Non-pigmented ciliary epithelial cell (primary cell): ENCODE results near the gene SPRED1.
A peak's percentile ranks its signal among the peaks of the same experiment; 100 is the strongest.

Experiments
- DNase-seq: peaks from one replicate; pipeline ENCODE4 v3.0.0-alpha.2; 2010; ENCODE audit warnings: low read depth

Gene SPRED1

GRCh38 chr15:38252481-38253350 lies at the start of gene SPRED1:
Gene SPRED1, plus strand, starts transcription at chr15:38252836. Its CDS starts 350 bp downstream, at chr15:38253186.
- no peak for DNase-seq

- DNase-seq, result no peak
Measured at GRCh38 chr15:38205526-38206272, 46.9 kb upstream of the SPRED1 start.

DNA sequence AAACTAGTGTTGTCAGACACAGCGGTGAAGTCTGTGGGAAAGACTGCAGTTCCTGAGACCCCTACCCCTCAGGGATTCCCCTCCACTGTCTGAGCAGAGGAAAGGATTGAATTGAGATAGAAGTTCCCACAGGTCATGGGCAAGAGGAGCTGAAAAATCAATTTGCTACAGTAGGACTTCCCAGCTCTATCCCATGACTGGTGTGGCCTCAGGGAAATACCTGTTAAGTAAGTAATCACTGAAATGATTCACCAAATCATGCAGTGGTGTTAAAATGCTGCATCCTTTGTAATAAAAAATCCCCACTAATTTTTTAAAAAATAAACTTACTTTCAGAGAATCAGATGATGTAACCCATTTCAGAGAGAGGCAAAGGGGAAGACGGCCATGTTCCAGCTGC lies 45.0 kb upstream of the SPRED1 start:
- no peak for DNase-seq

- no peak for DNase-seq
Measured at GRCh38 chr15:38208206-38208605, 44.4 kb upstream of the SPRED1 start.

DNA sequence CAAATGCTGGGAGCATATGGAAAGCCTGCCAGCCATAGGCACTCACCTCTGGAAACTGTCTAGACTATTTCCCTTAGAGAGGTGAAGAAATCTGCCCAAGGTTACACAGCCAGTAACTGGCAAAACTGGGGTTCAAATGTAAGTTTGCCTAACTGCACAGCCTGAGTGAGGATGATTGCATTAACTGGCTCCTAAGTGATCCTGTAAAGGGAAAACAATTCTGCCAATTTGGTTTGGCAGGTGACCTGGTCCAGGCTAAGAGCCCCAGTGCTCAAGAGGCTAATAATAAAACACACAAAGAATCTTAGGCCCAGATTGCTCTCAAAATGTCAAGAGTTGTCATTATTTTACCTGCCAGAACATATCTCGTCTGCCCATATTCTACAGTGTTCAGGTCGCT lies 43.9 kb upstream of the SPRED1 start:
- no peak for DNase-seq

GRCh38 chr15:38211249-38211648 lies 41.4 kb upstream of the SPRED1 start:
- no peak for DNase-seq

DNA sequence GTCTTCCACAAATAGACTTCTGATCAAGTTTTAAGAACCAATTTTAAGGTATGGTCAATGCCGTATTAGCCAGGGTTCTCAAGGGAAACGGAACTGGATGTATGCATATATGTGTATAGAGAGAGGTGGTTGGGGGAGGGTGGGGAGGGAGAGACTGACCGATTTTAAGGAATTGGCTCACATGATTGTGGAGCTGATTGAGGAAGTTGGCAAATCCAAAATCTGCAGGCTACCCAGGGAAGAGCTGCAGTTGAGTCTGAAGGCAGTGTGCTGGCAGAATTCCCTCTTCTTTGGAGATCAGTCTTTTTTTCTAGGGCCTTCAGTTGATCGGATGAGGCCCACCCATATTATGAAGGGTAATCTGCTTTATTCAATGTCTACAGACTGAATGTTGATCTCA lies 40.8 kb upstream of the SPRED1 start:
- no peak for DNase-seq

GRCh38 chr15:38212729-38213351 lies 39.8 kb upstream of the SPRED1 start:
- no peak for DNase-seq

DNA sequence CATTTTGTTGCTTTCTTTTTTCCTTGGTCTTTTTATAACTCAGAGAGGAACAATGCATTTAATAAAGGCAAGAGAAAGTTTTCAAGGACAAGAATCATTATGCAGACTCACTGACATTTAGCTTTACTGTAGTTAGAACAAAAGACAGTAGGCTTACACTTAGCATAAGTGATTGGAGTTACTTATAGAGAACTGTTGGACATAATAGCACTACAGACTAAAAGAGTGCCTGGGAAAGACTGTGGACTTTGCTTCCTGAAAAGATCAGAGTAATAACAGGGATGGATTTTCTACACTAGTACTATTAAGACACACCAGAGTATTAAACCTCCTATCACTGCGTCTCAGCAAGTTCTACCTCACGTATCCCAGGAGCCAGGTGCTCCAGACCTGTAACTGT lies 39.3 kb upstream of the SPRED1 start:
- DNase-seq, result no peak

DNA sequence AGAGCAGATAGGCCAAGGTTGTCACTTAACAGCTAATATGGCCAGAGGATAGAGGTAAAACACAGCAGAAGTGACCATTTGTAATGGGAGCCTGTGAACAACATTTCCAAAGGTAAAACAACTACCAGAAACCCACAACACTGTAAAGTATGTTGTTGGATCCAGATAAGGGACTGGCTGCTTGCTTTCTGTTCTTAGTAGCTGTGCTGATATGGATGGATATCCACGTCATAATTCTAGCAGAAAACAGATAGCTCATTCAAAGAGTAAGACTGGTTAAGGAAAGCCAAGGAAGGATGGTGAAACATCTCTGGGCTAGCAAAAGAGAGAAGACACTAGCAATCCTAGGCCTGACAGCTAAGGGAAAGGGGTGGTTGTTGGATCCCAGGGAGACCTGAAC lies 36.9 kb upstream of the SPRED1 start:
- no peak for DNase-seq

DNA sequence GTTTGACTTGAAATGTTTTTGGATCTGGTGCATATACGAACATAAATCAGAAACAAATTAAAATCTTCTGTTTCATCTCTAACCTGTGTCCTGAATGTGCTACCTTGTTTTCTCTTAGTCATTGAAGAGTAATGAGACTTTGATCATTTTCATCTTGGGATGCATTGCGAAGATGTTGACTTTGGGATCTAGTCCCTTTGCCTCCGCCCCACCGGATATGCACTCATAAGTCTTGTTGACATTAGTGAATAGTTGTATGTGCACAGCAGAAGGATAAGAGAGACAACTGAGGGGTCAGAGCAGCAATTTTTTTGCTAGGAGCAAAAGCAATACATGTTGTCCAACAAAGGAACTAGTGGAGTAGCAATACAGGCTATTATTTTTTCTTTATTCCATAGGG lies 35.9 kb upstream of the SPRED1 start:
- DNase-seq, result no peak

DNA sequence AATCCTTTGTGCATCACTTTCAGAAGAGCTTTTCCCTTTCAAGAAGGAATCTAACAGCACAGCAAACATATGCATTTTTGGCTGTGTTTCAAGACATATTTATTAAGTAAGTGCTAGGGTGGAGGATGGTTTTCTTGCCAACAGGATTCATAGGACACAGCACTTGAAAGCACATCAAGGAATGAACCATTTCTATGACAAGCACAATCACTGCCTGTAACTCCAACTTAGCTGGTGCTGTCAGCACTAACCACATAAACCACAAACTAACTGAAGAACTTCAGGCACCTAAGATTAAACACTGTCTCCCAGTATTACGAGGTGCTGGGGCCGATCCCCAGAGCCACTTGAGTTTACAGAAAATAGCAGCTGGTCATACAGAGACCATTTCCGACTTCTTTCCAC lies 35.4 kb upstream of the SPRED1 start:
- no peak for DNase-seq

DNA sequence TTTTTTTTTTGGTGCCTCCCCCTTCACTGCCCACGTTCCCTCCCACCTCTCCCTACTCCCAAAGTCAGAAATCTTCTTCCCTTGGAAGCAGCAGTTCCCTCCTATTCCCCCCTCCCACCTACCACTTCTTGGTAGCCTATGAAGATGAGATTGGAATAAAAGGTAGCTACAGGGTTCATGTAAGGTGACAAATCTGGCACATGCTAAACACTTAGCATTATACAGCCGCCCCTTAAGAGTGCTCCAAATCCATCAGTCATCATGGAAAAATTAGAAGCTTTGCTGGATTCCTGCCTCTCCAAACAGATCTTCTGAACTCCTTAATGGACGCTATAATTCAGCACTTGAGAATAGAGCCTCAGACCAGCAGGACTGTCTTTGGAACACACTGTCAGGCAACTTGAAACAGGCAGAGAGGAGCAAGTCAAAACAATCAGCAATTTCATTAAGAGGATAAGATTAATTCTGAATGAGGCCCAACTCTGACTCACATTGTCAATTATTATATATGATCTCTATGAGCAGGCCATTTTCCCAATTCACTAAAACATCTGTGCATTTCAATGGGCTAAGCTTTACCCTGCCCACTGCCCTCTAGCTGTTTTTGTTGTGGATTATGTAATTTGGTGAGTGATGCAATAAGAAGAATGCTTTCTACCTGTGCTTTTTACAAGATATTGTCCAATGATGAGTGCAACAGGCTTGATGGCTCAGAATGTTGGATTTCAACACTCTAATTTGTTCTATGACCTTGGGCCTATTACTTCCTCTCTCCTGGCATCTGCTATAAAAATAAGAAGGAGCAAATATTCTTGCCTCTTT lies 34.6 kb upstream of the SPRED1 start:
- DNase-seq, result no peak

DNA sequence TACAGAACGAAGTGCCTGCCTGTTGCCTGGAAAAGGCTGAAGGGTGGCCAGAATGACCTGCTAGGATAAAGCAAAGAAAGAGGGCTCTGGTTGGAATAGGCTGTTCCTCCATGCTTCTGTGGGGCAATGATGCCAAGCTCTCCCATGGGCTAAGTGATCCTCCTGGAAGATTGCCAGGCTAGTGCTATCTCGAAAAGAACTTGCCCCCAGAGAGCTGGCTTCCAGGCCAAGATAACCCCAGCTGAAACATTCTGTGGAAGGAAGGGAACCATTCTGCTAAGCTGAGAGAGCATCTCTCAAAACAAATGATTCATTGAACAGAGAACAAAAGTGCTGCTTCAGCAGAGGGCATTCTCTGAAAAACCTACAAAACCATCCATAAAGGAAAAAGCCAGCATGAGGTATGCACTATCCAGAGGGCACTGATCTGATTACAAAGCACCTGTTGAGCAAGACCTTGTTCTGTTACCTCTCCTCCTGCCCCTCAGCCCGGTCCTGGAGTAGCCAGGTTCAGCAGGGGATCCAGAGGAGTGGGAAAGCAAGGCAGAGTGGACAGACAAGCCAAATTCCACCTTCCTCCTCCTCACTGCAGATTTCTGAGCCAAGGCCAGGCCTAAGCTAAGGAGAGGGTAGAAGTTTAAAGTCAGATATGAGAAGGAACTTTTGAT lies 31.9 kb upstream of the SPRED1 start:
- DNase-seq, result no peak

DNA sequence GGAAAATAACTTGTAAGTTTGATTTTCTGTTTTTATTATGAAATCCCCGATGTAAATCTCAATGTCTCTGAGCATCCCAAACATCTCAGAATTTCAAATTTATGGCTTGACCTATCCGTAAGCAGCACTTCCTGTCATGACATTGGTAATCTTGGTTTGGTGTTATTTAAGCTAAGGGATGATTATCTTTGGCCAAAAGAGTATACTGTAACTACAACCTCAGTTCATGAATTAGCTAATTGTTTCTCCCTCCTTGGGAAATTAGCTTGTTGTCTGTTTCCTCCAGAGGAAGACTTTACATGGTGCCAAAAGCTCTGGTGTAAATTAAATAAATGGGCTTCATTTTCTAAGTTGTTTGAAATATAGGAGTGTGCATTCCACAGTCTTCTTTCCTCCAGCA lies 28.1 kb upstream of the SPRED1 start:
- no peak for DNase-seq

DNA sequence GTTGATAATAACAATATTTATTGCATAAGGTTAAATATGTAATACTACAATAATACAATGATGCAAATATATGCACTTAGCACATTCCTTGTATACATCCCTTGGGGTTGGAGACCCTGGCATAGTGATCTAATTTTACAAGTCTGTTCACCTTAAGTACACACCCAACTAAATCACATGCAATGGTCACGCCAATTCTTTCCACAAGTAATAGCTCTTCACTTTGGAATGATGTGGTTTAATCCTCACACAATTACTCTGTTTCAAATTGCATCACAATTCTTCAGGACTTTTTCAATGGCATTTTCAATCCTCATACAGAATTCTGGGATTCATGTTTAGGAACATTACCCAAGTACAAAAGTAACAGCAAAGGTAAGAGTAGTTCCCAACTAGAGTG lies 27.3 kb upstream of the SPRED1 start:
- DNase-seq, result no peak

DNA sequence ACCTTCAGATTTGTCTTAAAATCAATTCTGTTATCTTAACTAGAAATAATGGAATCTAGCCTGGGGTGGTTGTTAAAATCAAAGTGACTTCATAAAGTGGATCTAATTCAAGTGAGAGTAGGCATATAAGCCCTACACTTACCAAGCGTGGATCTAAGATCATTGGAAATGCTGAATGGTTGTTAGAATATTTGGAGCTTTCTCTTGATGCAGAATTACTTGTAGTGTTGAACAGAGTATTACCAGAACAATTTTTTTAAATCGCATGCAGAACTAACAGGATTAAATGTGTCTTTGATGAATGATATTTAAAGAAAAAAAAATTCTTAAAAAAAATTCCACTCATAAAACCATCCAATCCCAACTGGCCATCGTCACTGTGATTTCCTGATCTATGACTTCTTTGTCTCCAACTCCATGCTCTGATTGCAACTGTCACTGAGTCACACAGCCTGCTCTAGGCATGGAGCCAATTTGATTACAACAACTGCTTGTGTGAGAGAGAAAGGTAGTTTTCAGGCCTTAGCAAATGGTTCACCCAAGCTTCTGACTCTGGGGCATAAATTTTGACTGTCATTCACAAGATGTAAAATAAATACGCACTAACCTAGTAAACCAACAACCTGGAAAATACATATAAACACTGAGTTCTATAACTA lies 25.9 kb upstream of the SPRED1 start:
- peak; percentile 75 for DNase-seq

- DNase-seq, result no peak
Measured at GRCh38 chr15:38227941-38228340, 24.7 kb upstream of the SPRED1 start.

- DNase-seq, result no peak
Measured at GRCh38 chr15:38228618-38229017, 24.0 kb upstream of the SPRED1 start.

DNA sequence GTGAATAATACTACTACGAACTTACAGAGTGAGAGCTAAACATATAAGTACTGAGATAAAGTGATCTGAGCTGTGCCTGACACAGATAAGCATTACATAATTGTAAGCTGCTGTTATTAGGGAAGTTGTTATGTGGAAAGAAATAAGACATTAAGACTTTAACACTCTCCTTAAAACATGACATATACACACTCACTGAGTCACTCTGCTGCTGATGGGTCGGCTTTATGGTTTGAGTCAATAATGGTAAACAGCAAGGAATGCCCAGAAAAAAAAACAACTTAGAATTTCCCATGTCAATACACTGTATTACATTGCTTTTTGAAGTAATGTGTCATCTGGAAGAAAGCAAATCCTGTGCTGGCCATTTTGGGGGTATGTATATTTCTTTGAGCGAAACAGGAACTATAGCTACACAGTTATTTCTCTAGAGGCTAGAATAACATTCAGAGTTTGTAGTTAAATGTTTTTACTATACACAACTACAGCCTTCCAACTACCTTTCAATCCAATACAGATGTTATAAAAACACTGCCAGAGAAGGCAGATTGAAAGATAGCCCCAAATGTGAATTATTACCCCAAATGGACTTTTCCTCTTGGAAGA lies 22.8 kb upstream of the SPRED1 start:
- DNase-seq, result no peak

GRCh38 chr15:38231436-38231835 lies 21.2 kb upstream of the SPRED1 start:
- DNase-seq, result no peak
